GM21515 (cell line): ENCODE results near the gene MYMX.
"Not testable (repeated sequence)": the region's sequence is repeated elsewhere in the genome, so short reads cannot be mapped to it uniquely, and the experiment has no call there.

Source experiments
- ATAC-seq: cut with Tn5 transposase; IDR thresholded peaks from one replicate; pipeline ENCODE4 v1.9.1; 2021; ENCODE audit not compliant: unreplicated experiment

MYMX gene

DNA sequence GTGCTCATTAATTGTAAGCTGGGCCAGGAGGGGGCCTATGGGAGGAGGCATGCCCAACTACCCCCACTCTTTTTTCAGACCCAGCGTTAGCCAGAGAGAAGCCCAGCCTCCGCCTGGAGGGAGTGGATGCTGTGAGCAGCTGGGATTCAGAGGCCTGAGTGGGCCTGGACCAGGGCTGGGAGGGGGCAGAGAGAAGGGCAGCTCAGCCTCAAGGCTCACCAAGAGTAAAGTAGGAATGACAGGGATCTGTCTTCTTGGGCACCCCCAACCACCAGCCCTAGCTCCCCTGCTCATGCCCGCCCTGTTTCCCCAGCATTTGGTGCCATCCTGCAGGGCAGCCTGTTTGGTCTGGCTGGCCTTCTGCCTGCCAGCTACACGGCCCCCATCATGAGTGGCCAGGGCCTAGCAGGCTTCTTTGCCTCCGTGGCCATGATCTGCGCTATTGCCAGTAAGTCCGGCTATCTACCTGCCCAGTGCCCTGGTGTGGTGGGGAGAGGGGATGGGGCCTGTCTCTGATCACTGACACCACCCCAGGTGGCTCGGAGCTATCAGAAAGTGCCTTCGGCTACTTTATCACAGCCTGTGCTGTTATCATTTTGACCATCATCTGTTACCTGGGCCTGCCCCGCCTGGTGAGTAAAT lies 13.4 kb downstream of the MYMX start:
- no peak for ATAC-seq

GRCh38 chr6:44231426-44231825 lies 14.7 kb downstream of the MYMX start:
- not testable (repeated sequence) for ATAC-seq

DNA sequence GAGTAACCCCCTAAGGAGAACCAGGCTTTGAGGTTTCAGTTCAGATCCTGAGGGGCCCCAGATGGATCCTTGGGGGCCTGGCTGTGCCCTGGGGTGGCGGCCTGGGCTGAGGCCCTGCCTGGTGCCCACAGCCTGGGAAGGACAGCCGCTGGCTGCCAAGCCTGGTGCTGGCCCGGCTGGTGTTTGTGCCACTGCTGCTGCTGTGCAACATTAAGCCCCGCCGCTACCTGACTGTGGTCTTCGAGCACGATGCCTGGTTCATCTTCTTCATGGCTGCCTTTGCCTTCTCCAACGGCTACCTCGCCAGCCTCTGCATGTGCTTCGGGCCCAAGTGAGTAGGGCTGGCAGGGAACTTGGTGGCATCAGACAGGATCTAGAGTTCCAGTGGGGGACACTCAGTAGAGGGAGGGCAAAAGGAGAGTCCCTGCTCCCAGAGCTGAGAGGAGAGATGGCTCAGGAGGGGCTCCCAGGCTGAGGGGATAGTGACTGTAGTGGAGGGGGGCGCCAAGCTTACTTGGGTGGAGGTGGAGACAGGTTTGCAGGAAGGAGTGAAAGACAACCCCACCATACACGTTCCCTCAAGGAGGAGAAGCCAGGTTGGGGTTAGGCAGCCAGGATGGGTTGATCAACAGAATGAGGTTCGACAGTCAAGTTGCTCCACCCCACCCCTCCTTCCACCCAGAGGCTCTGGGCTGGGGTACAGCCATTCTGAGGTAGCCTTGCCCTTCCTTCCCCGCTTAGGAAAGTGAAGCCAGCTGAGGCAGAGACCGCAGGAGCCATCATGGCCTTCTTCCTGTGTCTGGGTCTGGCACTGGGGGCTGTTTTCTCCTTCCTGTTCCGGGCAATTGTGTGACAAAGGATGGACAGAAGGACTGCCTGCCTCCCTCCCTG lies 16.2 kb downstream of the MYMX start:
- ATAC-seq: no peak

DNA sequence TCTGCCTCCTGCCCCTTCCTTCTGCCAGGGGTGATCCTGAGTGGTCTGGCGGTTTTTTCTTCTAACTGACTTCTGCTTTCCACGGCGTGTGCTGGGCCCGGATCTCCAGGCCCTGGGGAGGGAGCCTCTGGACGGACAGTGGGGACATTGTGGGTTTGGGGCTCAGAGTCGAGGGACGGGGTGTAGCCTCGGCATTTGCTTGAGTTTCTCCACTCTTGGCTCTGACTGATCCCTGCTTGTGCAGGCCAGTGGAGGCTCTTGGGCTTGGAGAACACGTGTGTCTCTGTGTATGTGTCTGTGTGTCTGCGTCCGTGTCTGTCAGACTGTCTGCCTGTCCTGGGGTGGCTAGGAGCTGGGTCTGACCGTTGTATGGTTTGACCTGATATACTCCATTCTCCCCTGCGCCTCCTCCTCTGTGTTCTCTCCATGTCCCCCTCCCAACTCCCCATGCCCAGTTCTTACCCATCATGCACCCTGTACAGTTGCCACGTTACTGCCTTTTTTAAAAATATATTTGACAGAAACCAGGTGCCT lies 16.9 kb downstream of the MYMX start:
- no peak for ATAC-seq

- no peak for ATAC-seq
These were observed 17.6 kb downstream of the MYMX start for GRCh38 chr6:44234101-44235025.

GRCh38 chr6:44235269-44235668 lies 18.5 kb downstream of the MYMX start:
- no peak for ATAC-seq

GRCh38 chr6:44235891-44236516 lies 19.3 kb downstream of the MYMX start:
- ATAC-seq: no peak

GRCh38 chr6:44237021-44237812 lies 20.5 kb downstream of the MYMX start:
- peak; percentile 41 for ATAC-seq

DNA sequence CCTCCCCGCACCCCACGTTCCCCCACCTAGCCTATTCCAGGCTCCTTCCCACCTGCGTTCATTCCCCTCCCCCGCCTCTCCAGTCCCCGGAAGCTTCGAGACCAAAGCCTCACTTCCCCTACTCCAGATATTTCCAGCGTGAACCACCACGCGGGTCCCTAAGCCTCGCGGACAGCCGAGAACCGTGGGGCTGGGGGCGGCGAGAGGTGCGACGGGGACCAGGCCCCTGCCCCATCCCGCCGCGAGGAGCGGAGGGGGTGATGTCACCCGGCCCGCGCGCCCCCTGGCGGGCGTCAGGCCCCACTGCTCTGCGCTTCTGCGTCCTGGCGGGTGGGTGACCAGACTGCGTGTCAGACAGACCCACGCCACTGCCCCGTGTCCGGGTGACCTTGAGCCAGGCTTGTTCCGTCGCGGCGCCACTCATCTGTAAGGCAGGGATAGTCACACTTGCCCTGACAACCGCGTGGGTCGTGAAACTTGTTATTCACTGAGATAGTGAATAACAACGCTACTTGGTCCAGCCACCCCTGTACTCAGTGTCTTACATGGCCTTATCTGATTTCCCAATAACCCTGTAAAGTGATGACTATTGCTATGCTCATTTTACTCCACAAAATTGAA lies 21.2 kb downstream of the MYMX start:
- peak; percentile 80 for ATAC-seq

DNA sequence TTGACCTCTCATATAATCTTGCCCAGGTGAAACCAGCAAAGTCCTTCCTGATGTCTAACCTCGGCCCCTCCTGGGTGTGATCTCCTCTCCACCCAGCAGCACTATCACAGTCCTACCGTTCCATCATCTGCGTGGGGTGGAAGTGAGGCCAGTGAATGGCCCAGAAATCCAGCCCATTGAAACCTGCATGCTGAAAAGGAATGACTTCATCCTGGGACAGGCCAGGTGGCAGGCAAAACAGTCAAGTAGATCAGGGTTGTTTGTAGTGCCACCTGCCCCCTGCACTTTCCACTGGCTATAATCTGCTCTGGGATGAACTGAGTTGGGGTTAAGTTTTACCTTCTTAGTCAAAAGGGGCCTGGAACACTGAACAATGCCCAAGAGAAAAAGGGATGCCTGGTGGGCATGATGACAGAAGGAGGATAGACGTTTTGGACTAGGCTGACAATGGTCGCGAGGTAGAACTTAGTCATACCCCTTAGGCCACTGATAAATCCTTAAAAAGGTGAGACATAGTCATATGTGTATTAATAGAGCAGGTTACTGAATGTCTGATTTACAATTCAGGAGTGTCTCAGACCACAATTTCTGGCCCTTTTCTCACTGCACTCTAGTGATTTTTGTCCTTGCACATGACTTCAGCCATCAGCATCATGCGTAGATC lies 22.1 kb downstream of the MYMX start:
- no peak for ATAC-seq

DNA sequence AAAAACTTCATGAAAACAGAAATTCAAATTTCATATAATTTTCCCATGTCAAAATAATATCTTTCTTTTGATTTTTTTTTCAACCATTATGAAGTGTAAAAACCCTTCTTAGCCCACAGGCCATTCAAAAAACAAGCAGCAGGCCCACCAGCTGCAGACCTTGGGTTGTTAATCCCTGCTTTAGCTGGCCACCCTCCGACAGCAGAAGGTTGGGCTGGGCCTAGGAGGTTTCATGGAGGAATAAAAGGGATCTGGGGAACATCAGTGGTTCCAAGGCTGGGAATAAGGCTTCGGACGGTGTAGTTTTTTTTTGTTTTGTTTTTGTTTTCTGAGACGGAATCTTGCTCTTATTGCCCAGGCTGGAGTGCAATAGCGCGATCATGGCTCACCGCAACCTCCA lies 26.6 kb downstream of the MYMX start:
- ATAC-seq: no peak

- ATAC-seq: no peak
These were observed 28.7 kb downstream of the MYMX start for GRCh38 chr6:44245391-44245911.

DNA sequence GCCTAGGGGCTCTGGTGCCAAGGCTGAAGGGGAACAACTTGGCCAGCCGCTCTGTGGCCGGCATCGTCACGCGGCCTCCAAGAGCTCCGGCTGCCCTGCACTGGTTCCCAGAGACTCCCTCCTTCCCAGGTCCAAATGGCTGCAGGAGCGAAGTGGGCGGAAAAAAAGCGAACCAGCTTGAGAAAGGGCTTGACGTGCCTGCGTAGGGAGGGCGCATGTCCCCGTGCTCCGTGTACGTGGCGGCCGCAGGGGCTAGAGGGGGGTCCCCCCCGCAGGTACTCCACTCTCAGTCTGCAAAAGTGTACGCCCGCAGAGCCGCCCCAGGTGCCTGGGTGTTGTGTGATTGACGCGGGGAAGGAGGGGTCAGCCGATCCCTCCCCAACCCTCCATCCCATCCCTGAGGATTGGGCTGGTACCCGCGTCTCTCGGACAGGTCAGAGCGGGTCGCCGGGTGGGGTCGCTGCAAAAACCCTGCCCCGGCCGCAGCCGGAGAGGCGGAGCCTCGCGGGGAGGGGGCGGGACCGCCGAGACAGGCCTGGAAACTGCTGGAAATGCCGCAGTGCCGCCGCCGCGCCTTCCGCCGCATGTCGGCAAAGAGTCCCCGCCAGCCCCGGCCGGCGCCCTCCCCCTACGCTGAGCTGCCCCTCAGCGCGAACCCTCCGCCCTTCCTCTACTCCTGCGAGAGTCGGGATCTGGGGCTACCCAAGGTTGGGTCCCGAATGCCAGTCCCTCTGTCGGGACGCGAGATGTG lies 29.4 kb downstream of the MYMX start:
- peak; percentile 44 for ATAC-seq

- peak; percentile 65 for ATAC-seq
These were observed 30.1 kb downstream of the MYMX start, which contains the start of gene HSP90AB1 for GRCh38 chr6:44246663-44247337. TSS of gene HSP90AB1 (plus strand) at chr6:44247101. CDS start at chr6:44248630, 1,529 bp downstream.

- ATAC-seq: peak; percentile 30
These were observed 30.9 kb downstream of the MYMX start for GRCh38 chr6:44247338-44248302.

- no peak for ATAC-seq
These were observed 31.9 kb downstream of the MYMX start for GRCh38 chr6:44248579-44248978.
